Parathyroid adenoma (tissue), 2 donors: ENCODE results near the gene PAX5.

Source experiments
- H2AFZ ChIP-seq: fragments of 300-600 bp; sonication (generic); one replicate; pipeline ENCODE4 v1.7.0; 2017; ENCODE audit warnings: antibody characterized with exemption, mild to moderate bottlenecking
- H3K27ac ChIP-seq: fragments of 300-600 bp; sonication (generic); one replicate; pipeline ENCODE4 v1.7.0; 2017
- H3K27me3 ChIP-seq: fragments of 300-600 bp; sonication (generic); one replicate; pipeline ENCODE4 v1.7.0; 2017; ENCODE audit warnings: low read length; ENCODE audit not compliant: control insufficient read depth, insufficient read depth
- H3K36me3 ChIP-seq: fragments of 300-600 bp; sonication (generic); one replicate; pipeline ENCODE4 v1.7.0; 2017; ENCODE audit warnings: low read length; ENCODE audit not compliant: control insufficient read depth, insufficient read depth
- H3K4me1 ChIP-seq: fragments of 300-600 bp; sonication (generic); one replicate; pipeline ENCODE4 v1.7.0; 2017; ENCODE audit warnings: control low read depth
- H3K4me2 ChIP-seq: fragments of 300-600 bp; sonication (generic); one replicate; pipeline ENCODE4 v1.7.0; 2017; ENCODE audit warnings: low read length
- H3K4me3 ChIP-seq: fragments of 300-600 bp; sonication (generic); one replicate; pipeline ENCODE4 v1.7.0; 2017; ENCODE audit warnings: low read depth, low read length
- H3K79me2 ChIP-seq: fragments of 300-600 bp; sonication (generic); one replicate; pipeline ENCODE4 v1.7.0; 2017; ENCODE audit warnings: control low read depth
- H3K9ac ChIP-seq: fragments of 300-600 bp; sonication (generic); one replicate; pipeline ENCODE4 v1.7.0; 2017; ENCODE audit warnings: mild to moderate bottlenecking
- H3K9me3 ChIP-seq: fragments of 300-600 bp; sonication (generic); one replicate; pipeline ENCODE4 v1.7.0; 2017; ENCODE audit warnings: low read length; ENCODE audit not compliant: control insufficient read depth
- CTCF ChIP-seq: fragments of 300-600 bp; sonication (generic); IDR thresholded peaks from one replicate; pipeline ENCODE4 v1.7.0; 2017; ENCODE audit warnings: antibody characterized with exemption, mild to moderate bottlenecking
- donor health status: primary hyperparathyroidism.

Gene PAX5

GRCh38 chr9:36818965-36819870 is 214.8 kb downstream of the PAX5 start:
- no peak overlapping the region for H2AFZ ChIP-seq
- H3K9me3 ChIP-seq, result no peaks in the 10 kb centered on the region
- no peaks in the 10 kb centered on the region for H3K4me1 ChIP-seq
- no peak overlapping the region for H3K4me3 ChIP-seq
- H3K79me2 ChIP-seq, result no peaks in the 10 kb centered on the region
- no peaks in the 10 kb centered on the region for H3K27me3 ChIP-seq
- TF ChIP-seq CTCF, result no peak
- H3K27ac ChIP-seq, result no peak overlapping the region
- no peaks in the 10 kb centered on the region for H3K36me3 ChIP-seq
- H3K9ac ChIP-seq, result no peak overlapping the region
- no peak overlapping the region for H3K4me2 ChIP-seq

- Histone ChIP-seq H2AFZ (peak overlapping the region; percentile 38), H3K27ac (no peak overlapping the region), H3K4me2 (no peak overlapping the region), H3K9ac (no peak overlapping the region), H3K9me3 (no peaks in the 10 kb centered on the region), H3K36me3 (no peaks in the 10 kb centered on the region), H3K4me3 (no peak overlapping the region), H3K27me3 (no peaks in the 10 kb centered on the region), H3K79me2 (no peaks in the 10 kb centered on the region), H3K4me1 (no peaks in the 10 kb centered on the region)
- no peak for TF ChIP-seq CTCF
Measured at GRCh38 chr9:36818242-36818938, 215.7 kb downstream of the PAX5 start.

- Histone ChIP-seq H2AFZ (no peak overlapping the region), H3K27me3 (no peaks in the 10 kb centered on the region), H3K4me3 (no peak overlapping the region), H3K4me2 (no peak overlapping the region), H3K4me1 (no peaks in the 10 kb centered on the region), H3K36me3 (no peaks in the 10 kb centered on the region), H3K9me3 (no peaks in the 10 kb centered on the region), H3K9ac (no peak overlapping the region), H3K27ac (no peak overlapping the region), H3K79me2 (no peaks in the 10 kb centered on the region)
- TF ChIP-seq CTCF, result no peak
Measured at GRCh38 chr9:36817160-36817834, 216.8 kb downstream of the PAX5 start.

- no peak for TF ChIP-seq CTCF
- Histone ChIP-seq H3K36me3 (no peaks in the 10 kb centered on the region), H3K4me2 (no peak overlapping the region), H3K9me3 (no peaks in the 10 kb centered on the region), H3K9ac (no peak overlapping the region), H3K79me2 (no peaks in the 10 kb centered on the region), H3K27me3 (no peaks in the 10 kb centered on the region), H3K4me3 (no peak overlapping the region), H3K4me1 (no peaks in the 10 kb centered on the region), H2AFZ (no peak overlapping the region), H3K27ac (no peak overlapping the region)
Measured at GRCh38 chr9:36816371-36816770, 217.7 kb downstream of the PAX5 start.
